WERI-Rb-1 (cell line): ENCODE data around the gene PNKD.

Experiments used
- DNase-seq: peaks from one replicate; pipeline ENCODE4 v3.0.0-alpha.2; 2020
- H3K27ac ChIP-seq: fragments of 250-450 bp; sonication (Bioruptor Pico); 2 replicates; pipeline ENCODE4 v1.5.1; 2020; ENCODE audit warnings: mild to moderate bottlenecking, moderate library complexity
- H3K27me3 ChIP-seq: fragments of 250-450 bp; sonication (Bioruptor Pico); 2 replicates; pipeline ENCODE4 v1.5.1; 2021; ENCODE audit warnings: mild to moderate bottlenecking, low read depth, moderate library complexity; ENCODE audit not compliant: insufficient read depth, severe bottlenecking
- H3K36me3 ChIP-seq: fragments of 250-450 bp; sonication (Bioruptor Pico); 2 replicates; pipeline ENCODE4 v1.5.1; 2020; ENCODE audit warnings: mild to moderate bottlenecking, moderate library complexity
- H3K4me3 ChIP-seq: 2 replicates; pipeline ENCODE4 v1.5.1; 2011; ENCODE audit warnings: low read depth, mild to moderate bottlenecking, control low read depth, low read length
- H3K9me3 ChIP-seq: fragments of 250-450 bp; sonication (Bioruptor Pico); 2 replicates; pipeline ENCODE4 v1.5.1; 2021; ENCODE audit warnings: mild to moderate bottlenecking, moderate library complexity; ENCODE audit not compliant: severe bottlenecking
- TF ChIP-seq, protein P1 (sequence below): IDR thresholded peaks from 2 replicates; pipeline ENCODE4 v1.5.1; 2011; ENCODE audit warnings: low read depth, mild to moderate bottlenecking, control low read depth, inconsistent platforms, low read length

Gene PNKD

GRCh38 chr2:218389333-218390150 lies 119.2 kb downstream of the PNKD start:
- Histone ChIP-seq H3K27ac (no peak overlapping the region), H3K36me3 (no peaks in the 10 kb centered on the region), H3K27me3 (no peaks in the 10 kb centered on the region), H3K9me3 (no peaks in the 10 kb centered on the region), H3K4me3 (no peak overlapping the region)
- DNase-seq: no peak
- TF ChIP-seq, protein P1, sequence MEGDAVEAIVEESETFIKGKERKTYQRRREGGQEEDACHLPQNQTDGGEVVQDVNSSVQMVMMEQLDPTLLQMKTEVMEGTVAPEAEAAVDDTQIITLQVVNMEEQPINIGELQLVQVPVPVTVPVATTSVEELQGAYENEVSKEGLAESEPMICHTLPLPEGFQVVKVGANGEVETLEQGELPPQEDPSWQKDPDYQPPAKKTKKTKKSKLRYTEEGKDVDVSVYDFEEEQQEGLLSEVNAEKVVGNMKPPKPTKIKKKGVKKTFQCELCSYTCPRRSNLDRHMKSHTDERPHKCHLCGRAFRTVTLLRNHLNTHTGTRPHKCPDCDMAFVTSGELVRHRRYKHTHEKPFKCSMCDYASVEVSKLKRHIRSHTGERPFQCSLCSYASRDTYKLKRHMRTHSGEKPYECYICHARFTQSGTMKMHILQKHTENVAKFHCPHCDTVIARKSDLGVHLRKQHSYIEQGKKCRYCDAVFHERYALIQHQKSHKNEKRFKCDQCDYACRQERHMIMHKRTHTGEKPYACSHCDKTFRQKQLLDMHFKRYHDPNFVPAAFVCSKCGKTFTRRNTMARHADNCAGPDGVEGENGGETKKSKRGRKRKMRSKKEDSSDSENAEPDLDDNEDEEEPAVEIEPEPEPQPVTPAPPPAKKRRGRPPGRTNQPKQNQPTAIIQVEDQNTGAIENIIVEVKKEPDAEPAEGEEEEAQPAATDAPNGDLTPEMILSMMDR: no peak

DNA sequence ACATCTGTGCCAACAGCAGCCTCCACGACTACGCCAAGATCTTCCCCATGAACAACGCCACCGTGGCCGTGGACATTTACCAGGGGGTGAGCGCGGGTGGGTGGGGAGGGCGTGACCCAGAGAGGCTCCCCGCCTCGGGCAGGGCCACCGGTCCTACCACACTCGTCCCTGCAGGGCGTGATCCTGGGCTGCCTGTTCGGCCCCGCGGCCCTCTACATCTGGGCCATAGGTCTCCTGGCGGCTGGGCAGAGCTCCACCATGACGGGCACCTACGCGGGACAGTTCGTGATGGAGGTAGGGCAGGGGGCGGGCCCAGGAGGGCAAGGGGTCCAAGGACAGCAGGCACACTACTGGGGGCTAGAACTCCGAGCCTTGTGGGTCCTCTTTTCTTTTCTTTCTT lies 120.9 kb downstream of the PNKD start:
- Histone ChIP-seq H3K9me3 (no peaks in the 10 kb centered on the region), H3K27ac (no peak overlapping the region), H3K36me3 (no peaks in the 10 kb centered on the region), H3K4me3 (no peak overlapping the region), H3K27me3 (no peaks in the 10 kb centered on the region)
- DNase-seq: no peak
- TF ChIP-seq, protein P1: no peak

- H3K36me3 ChIP-seq: no peaks in the 10 kb centered on the region
- no peaks in the 10 kb centered on the region for H3K9me3 ChIP-seq
- H3K27me3 ChIP-seq: no peaks in the 10 kb centered on the region
- TF ChIP-seq, protein P1: no peak
- H3K4me3 ChIP-seq: no peak overlapping the region
- no peak for DNase-seq
- H3K27ac ChIP-seq: no peak overlapping the region
These were observed 122.1 kb downstream of the PNKD start for GRCh38 chr2:218392459-218392858.

DNA sequence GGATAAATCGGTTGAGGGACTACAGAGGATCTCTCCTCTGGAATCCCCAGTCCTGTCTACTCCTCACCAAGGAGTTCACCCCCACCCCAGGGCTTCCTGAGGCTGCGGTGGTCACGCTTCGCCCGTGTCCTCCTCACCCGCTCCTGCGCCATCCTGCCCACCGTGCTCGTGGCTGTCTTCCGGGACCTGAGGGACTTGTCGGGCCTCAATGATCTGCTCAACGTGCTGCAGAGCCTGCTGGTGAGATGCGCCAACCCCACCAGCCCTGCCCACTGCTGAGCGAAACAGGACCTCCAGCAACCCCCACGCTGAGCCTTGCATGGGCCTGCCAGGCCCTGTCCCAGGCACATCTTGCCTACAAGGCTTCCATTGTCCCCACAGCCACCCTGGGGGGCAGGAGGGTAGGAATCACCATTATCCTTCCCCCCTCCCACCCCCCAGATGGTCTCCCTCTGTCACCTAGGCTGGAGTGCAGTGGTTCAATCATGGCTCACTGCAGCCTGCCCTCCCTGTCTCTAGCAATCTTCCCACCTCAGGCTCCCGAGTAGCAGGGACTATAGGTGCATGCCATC lies 122.7 kb downstream of the PNKD start:
- Histone ChIP-seq H3K4me3 (no peak overlapping the region), H3K27ac (no peak overlapping the region), H3K27me3 (no peaks in the 10 kb centered on the region), H3K36me3 (no peaks in the 10 kb centered on the region), H3K9me3 (no peaks in the 10 kb centered on the region)
- no peak for DNase-seq
- TF ChIP-seq, protein P1: no peak

DNA sequence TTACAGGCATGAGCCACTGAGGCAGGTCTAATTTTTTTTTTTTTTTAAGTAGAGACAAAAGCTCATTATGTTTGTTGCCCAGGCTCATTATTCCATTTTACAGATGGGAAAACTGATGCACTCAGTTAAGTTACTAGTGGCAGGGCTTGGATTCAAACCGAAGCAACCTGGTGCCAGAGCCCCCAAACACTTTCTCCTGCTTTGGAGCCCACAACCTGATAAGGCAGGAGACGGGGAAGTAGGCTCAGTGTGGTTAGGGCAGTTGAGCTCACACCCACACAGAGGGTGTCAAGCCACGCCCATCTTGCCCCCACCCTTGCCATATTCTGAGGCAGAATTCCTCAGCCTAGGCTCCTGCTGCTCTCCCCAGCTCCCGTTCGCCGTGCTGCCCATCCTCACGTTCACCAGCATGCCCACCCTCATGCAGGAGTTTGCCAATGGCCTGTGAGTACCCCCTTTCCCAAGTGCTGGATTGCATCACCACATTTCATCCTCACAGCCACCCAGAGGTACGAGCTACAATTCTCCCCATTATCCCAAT lies 123.5 kb downstream of the PNKD start:
- Histone ChIP-seq H3K36me3 (no peaks in the 10 kb centered on the region), H3K9me3 (no peaks in the 10 kb centered on the region), H3K27me3 (no peaks in the 10 kb centered on the region), H3K27ac (no peak overlapping the region), H3K4me3 (no peak overlapping the region)
- TF ChIP-seq, protein P1: no peak
- DNase-seq: no peak
